Stimulated activated effector memory CD8-positive, alpha-beta T cell treated with anti-CD3 and anti-CD28 coated beads, Interleukin-12 subunit alpha, Interleukin-12 subunit beta, amount 100 ng/mL, for 72 hours (primary cell): ENCODE measurements around the gene KRT2.

Source experiments
- ATAC-seq: fragments of 150-1000 bp; cut with Tn5 transposase; 2 replicates; pipeline ENCODE4 v1.10.0; 2021
- DNase-seq, 2 donors: peaks; one replicate each; pipeline ENCODE4 v3.0.0; 2021 to 2022; ENCODE audit warnings: low spot score in 2 of 2
- H3K27ac Mint-ChIP-seq: one replicate; pipeline ENCODE4 v1.8.0; 2022; ENCODE audit warnings: mild to moderate bottlenecking, mixed read lengths
- H3K36me3 Mint-ChIP-seq: one replicate; pipeline ENCODE4 v1.8.0; 2022; ENCODE audit warnings: mild to moderate bottlenecking, mixed read lengths
- H3K4me1 Mint-ChIP-seq: one replicate; pipeline ENCODE4 v1.8.0; 2022; ENCODE audit warnings: mixed read lengths
- H3K4me3 Mint-ChIP-seq: one replicate; pipeline ENCODE4 v1.8.0; 2022; ENCODE audit warnings: mild to moderate bottlenecking, mixed read lengths
- H3K9me3 Mint-ChIP-seq: one replicate; pipeline ENCODE4 v1.8.0; 2022; ENCODE audit warnings: mixed read lengths

Gene KRT2

GRCh38 chr12:52613384-52614030, 38.5 kb downstream of the KRT2 start:
- ATAC-seq, result no peak
- Mint-ChIP-seq H3K4me3 (no peak overlapping the region), H3K36me3 (no peaks in the 10 kb centered on the region), H3K4me1 (peaks cover 36% of the 10 kb centered on the region), H3K27ac (peak overlapping the region; percentile 11), H3K9me3 (no peaks in the 10 kb centered on the region)
- DNase-seq, result peak in 1 of 2 donors; percentile 23

GRCh38 chr12:52612431-52613383, 39.3 kb downstream of the KRT2 start:
- H3K4me3 Mint-ChIP-seq, result no peak overlapping the region
- DNase-seq (no peak), ATAC-seq (no peak)
- no peak overlapping the region for H3K27ac Mint-ChIP-seq
- no peaks in the 10 kb centered on the region for H3K36me3 Mint-ChIP-seq
- H3K9me3 Mint-ChIP-seq, result no peaks in the 10 kb centered on the region
- peaks cover 36% of the 10 kb centered on the region for H3K4me1 Mint-ChIP-seq

- H3K36me3 Mint-ChIP-seq, result no peaks in the 10 kb centered on the region
- H3K27ac Mint-ChIP-seq, result peak overlapping the region; percentile 30
- DNase-seq (no peak), ATAC-seq (no peak)
- no peaks in the 10 kb centered on the region for H3K9me3 Mint-ChIP-seq
- peaks cover 33% of the 10 kb centered on the region for H3K4me1 Mint-ChIP-seq
- no peak overlapping the region for H3K4me3 Mint-ChIP-seq
Observed at GRCh38 chr12:52611080-52611468, 40.9 kb downstream of the KRT2 start.

GRCh38 chr12:52608826-52609630, 43.0 kb downstream of the KRT2 start:
- DNase-seq (no peak), ATAC-seq (no peak)
- no peak overlapping the region for H3K27ac Mint-ChIP-seq
- peaks cover 20% of the 10 kb centered on the region for H3K4me1 Mint-ChIP-seq
- no peaks in the 10 kb centered on the region for H3K36me3 Mint-ChIP-seq
- H3K9me3 Mint-ChIP-seq, result no peaks in the 10 kb centered on the region
- no peak overlapping the region for H3K4me3 Mint-ChIP-seq

- H3K27ac Mint-ChIP-seq, result no peak overlapping the region
- ATAC-seq (no peak), DNase-seq (no peak)
- H3K4me1 Mint-ChIP-seq, result peaks cover 15% of the 10 kb centered on the region
- no peak overlapping the region for H3K4me3 Mint-ChIP-seq
- no peaks in the 10 kb centered on the region for H3K36me3 Mint-ChIP-seq
- H3K9me3 Mint-ChIP-seq, result no peaks in the 10 kb centered on the region
Observed at GRCh38 chr12:52608161-52608560, 43.9 kb downstream of the KRT2 start.

GRCh38 chr12:52607314-52607713, 44.7 kb downstream of the KRT2 start:
- DNase-seq (no peak), ATAC-seq (no peak)
- Mint-ChIP-seq H3K27ac (no peak overlapping the region), H3K36me3 (no peaks in the 10 kb centered on the region), H3K4me1 (peaks cover 15% of the 10 kb centered on the region), H3K9me3 (no peaks in the 10 kb centered on the region), H3K4me3 (no peak overlapping the region)

- Mint-ChIP-seq H3K4me3 (no peak overlapping the region), H3K4me1 (peaks cover 12% of the 10 kb centered on the region), H3K27ac (no peak overlapping the region), H3K9me3 (no peaks in the 10 kb centered on the region), H3K36me3 (no peaks in the 10 kb centered on the region)
- no peak for ATAC-seq
- no peak for DNase-seq
Observed at GRCh38 chr12:52606581-52607218, 45.3 kb downstream of the KRT2 start.

- no peak for DNase-seq
- H3K27ac Mint-ChIP-seq, result no peak overlapping the region
Observed at GRCh38 chr12:52606096-52606495, 45.9 kb downstream of the KRT2 start.

GRCh38 chr12:52605542-52605941, 46.5 kb downstream of the KRT2 start:
- Mint-ChIP-seq H3K9me3 (no peaks in the 10 kb centered on the region), H3K27ac (no peak overlapping the region), H3K36me3 (no peaks in the 10 kb centered on the region), H3K4me1 (peaks cover 6% of the 10 kb centered on the region), H3K4me3 (no peak overlapping the region)
- DNase-seq (no peak), ATAC-seq (no peak)

More at GRCh38 chr12:52606096-52606495, 45.9 kb downstream of the KRT2 start:
- H3K4me1 Mint-ChIP-seq, result peaks cover 11% of the 10 kb centered on the region
- H3K9me3 Mint-ChIP-seq, result no peaks in the 10 kb centered on the region
- ATAC-seq, result no peak
- no peak overlapping the region for H3K4me3 Mint-ChIP-seq
- H3K36me3 Mint-ChIP-seq, result no peaks in the 10 kb centered on the region

GRCh38 chr12:52604859-52605258, 47.2 kb downstream of the KRT2 start:
- H3K4me3 Mint-ChIP-seq, result no peak overlapping the region
- H3K9me3 Mint-ChIP-seq, result no peaks in the 10 kb centered on the region
- H3K4me1 Mint-ChIP-seq, result no peaks in the 10 kb centered on the region
- no peak overlapping the region for H3K27ac Mint-ChIP-seq
- no peaks in the 10 kb centered on the region for H3K36me3 Mint-ChIP-seq
- no peak for DNase-seq
- no peak for ATAC-seq

GRCh38 chr12:52603314-52603713, 48.7 kb downstream of the KRT2 start:
- ATAC-seq, result no peak
- DNase-seq, result no peak
- H3K9me3 Mint-ChIP-seq, result no peaks in the 10 kb centered on the region
- H3K4me1 Mint-ChIP-seq, result no peaks in the 10 kb centered on the region
- no peak overlapping the region for H3K27ac Mint-ChIP-seq
- no peak overlapping the region for H3K4me3 Mint-ChIP-seq
- no peaks in the 10 kb centered on the region for H3K36me3 Mint-ChIP-seq

GRCh38 chr12:52602552-52602951, 49.5 kb downstream of the KRT2 start:
- H3K4me1 Mint-ChIP-seq, result no peaks in the 10 kb centered on the region
- no peaks in the 10 kb centered on the region for H3K9me3 Mint-ChIP-seq
- H3K4me3 Mint-ChIP-seq, result no peak overlapping the region

GRCh38 chr12:52601671-52602070, 50.3 kb downstream of the KRT2 start:
- Mint-ChIP-seq H3K27ac (no peak overlapping the region), H3K4me1 (no peaks in the 10 kb centered on the region), H3K4me3 (no peak overlapping the region), H3K36me3 (no peaks in the 10 kb centered on the region), H3K9me3 (no peaks in the 10 kb centered on the region)
- no peak for DNase-seq
- ATAC-seq, result no peak

More at GRCh38 chr12:52602552-52602951, 49.5 kb downstream of the KRT2 start:
- no peaks in the 10 kb centered on the region for H3K36me3 Mint-ChIP-seq
- no peak overlapping the region for H3K27ac Mint-ChIP-seq
- DNase-seq (no peak), ATAC-seq (no peak)

GRCh38 chr12:52600941-52601481, 51.0 kb downstream of the KRT2 start, which contains the start of gene KRT72:
TSS of gene KRT72 (minus strand) at chr12:52601463. CDS start at chr12:52601452, 11 bp downstream.
- Mint-ChIP-seq H3K27ac (no peak within 1 kb of the TSS), H3K9me3 (no peaks in the 10 kb centered on the region), H3K4me3 (no peak within 1 kb of the TSS), H3K36me3 (no peaks in the 10 kb centered on the region), H3K4me1 (no peaks in the 10 kb centered on the region)
- DNase-seq (no peak), ATAC-seq (no peak)
